Esophagus squamous epithelium (tissue), 4 donors: Measurements from ENCODE around the gene SRSF9.

Experiments used
- POLR2A ChIP-seq, 4 donors: fragments of 450-650 bp; IDR thresholded peaks; one replicate each; pipeline ENCODE4 v1.6.1; 2017; ENCODE audit warnings: antibody characterized with exemption in 4 of 4, mild to moderate bottlenecking in 4 of 4, moderate library complexity in 3 of 4
- TF ChIP-seq, protein P1 (sequence below), 6 experiments: fragments of 450-650 bp in 4 of 6; fragments of 200-600 bp in 2 of 6; sonication (generic) in 2 of 6; IDR thresholded peaks; one replicate each; pipeline ENCODE4 v1.5.1; 2016 to 2019; ENCODE audit warnings: antibody characterized with exemption in 6 of 6, mild to moderate bottlenecking in 4 of 6, moderate library complexity in 4 of 6

DNA sequence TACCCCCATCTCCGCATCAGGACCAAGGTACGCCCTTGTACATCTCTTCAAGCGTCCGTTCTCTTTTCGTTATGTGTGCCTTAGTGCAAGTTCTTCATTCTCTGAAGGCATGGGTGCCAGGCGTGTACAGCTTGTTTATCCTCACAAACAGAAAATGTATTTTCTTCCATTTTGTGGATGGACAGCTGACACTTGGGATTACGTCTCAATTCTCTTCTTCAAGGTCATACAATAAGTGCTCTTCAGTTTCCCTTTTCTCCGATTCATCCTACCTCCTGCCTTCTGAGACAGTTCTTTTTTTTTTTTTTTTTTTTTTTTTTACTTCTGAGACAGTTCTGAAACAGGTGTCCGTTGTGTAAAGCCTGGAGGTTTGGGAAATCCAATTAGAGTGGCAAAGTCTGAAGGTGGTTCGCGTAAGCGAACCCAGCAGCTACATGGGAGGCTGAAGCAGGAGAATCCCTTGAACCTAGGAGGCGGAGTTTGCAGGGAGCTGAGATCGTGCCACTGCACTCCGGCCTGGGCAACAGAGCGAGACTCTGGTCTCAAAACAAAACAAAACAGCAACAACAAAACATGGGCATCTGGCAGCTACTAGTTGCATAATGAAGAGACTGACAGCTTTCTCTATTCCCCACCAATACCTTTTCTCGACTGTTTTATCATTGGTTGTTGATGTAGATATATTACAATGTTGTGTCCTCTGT lies 30.9 kb downstream of the SRSF9 start:
- TF ChIP-seq, protein P1, sequence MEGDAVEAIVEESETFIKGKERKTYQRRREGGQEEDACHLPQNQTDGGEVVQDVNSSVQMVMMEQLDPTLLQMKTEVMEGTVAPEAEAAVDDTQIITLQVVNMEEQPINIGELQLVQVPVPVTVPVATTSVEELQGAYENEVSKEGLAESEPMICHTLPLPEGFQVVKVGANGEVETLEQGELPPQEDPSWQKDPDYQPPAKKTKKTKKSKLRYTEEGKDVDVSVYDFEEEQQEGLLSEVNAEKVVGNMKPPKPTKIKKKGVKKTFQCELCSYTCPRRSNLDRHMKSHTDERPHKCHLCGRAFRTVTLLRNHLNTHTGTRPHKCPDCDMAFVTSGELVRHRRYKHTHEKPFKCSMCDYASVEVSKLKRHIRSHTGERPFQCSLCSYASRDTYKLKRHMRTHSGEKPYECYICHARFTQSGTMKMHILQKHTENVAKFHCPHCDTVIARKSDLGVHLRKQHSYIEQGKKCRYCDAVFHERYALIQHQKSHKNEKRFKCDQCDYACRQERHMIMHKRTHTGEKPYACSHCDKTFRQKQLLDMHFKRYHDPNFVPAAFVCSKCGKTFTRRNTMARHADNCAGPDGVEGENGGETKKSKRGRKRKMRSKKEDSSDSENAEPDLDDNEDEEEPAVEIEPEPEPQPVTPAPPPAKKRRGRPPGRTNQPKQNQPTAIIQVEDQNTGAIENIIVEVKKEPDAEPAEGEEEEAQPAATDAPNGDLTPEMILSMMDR (IDR thresholded peaks at IDR 0.05), result no peak
- no peak for TF ChIP-seq POLR2A (IDR thresholded peaks at IDR 0.05)
